DOHH2 (cell line): ENCODE measurements around the gene AATF.

ENCODE experiments used
- H3F3A ChIP-seq: fragments of 200-600 bp; sonication (generic), shearing (Covaris generic); 2 replicates; pipeline ENCODE4 v1.6.0; 2016; ENCODE audit warnings: antibody characterized with exemption, mild to moderate bottlenecking; ENCODE audit not compliant: control insufficient read depth, insufficient read depth
- H3K27ac ChIP-seq: fragments of 200-600 bp; sonication (generic); 2 replicates; pipeline ENCODE4 v1.5.1; 2014; ENCODE audit warnings: low read depth, mild to moderate bottlenecking, low read length, moderate library complexity
- H3K27me3 ChIP-seq: fragments of 200-600 bp; sonication (generic); 2 replicates; pipeline ENCODE4 v1.6.1; 2014; ENCODE audit warnings: mild to moderate bottlenecking, low read length, mixed read lengths; ENCODE audit not compliant: control insufficient read depth
- H3K36me3 ChIP-seq: fragments of 200-600 bp; sonication (generic); 2 replicates; pipeline ENCODE4 v1.6.1; 2014; ENCODE audit warnings: mild to moderate bottlenecking, low read length, moderate library complexity, mixed read lengths; ENCODE audit not compliant: control insufficient read depth
- H3K4me1 ChIP-seq: fragments of 200-600 bp; sonication (generic); 2 replicates; pipeline ENCODE4 v1.6.1; 2014; ENCODE audit warnings: mild to moderate bottlenecking, low read length, mixed read lengths; ENCODE audit not compliant: control insufficient read depth
- H3K4me2 ChIP-seq: fragments of 200-600 bp; sonication (generic); 2 replicates; pipeline ENCODE4 v1.6.0; 2014; ENCODE audit warnings: mild to moderate bottlenecking, low read length, moderate library complexity
- H3K4me3 ChIP-seq: fragments of 200-600 bp; sonication (generic); 2 replicates; pipeline ENCODE4 v1.5.1; 2014; ENCODE audit warnings: mild to moderate bottlenecking, low read length, mixed read lengths
- H3K79me2 ChIP-seq: fragments of 200-600 bp; sonication (generic); 2 replicates; pipeline ENCODE4 v1.6.1; 2014; ENCODE audit warnings: mild to moderate bottlenecking, low read length, mixed read lengths; ENCODE audit not compliant: control insufficient read depth
- H3K9me2 ChIP-seq: fragments of 200-600 bp; sonication (generic); replicated peaks from 2 replicates; pipeline ENCODE4 v1.6.1; 2014; ENCODE audit warnings: mild to moderate bottlenecking, low read length, mixed read lengths; ENCODE audit not compliant: control insufficient read depth
- H3K9me3 ChIP-seq: fragments of 200-600 bp; sonication (generic); 2 replicates; pipeline ENCODE4 v1.6.1; 2014; ENCODE audit warnings: antibody characterized with exemption, low read length, mixed read lengths; ENCODE audit not compliant: control insufficient read depth, insufficient read depth
- H4K20me1 ChIP-seq: fragments of 200-600 bp; sonication (generic); 2 replicates; pipeline ENCODE4 v1.6.0; 2014; ENCODE audit warnings: low read depth, mild to moderate bottlenecking, antibody characterized with exemption, low read length, moderate library complexity; ENCODE audit not compliant: control insufficient read depth, insufficient read depth
- CTCF ChIP-seq: fragments of 200-600 bp; sonication (generic); IDR thresholded peaks from one replicate; pipeline ENCODE4 v1.5.1; 2014; ENCODE audit warnings: antibody characterized with exemption, mild to moderate bottlenecking, low read depth, low read length; ENCODE audit not compliant: poor library complexity, severe bottlenecking
- EZH2phosphoT487 ChIP-seq: fragments of 200-600 bp; sonication (generic); IDR thresholded peaks from 2 replicates; pipeline ENCODE4 v1.6.1; 2017; ENCODE audit warnings: borderline replicate concordance, mild to moderate bottlenecking, antibody characterized with exemption, low read length, moderate library complexity, mixed read lengths

AATF gene

GRCh38 chr17:37098910-37099664, 150.3 kb downstream of the AATF start:
- H3F3A ChIP-seq = no peaks in the 10 kb centered on the region
- H3K27ac ChIP-seq = no peak overlapping the region
- H3K9me3 ChIP-seq = no peaks in the 10 kb centered on the region
- no peaks in the 10 kb centered on the region for H3K4me1 ChIP-seq
- no peaks in the 10 kb centered on the region for H4K20me1 ChIP-seq
- no peak overlapping the region for H3K4me3 ChIP-seq
- no peaks in the 10 kb centered on the region for H3K9me2 ChIP-seq
- no peak overlapping the region for H3K4me2 ChIP-seq
- H3K27me3 ChIP-seq = no peaks in the 10 kb centered on the region
- no peaks in the 10 kb centered on the region for H3K79me2 ChIP-seq
- TF ChIP-seq EZH2phosphoT487 = no peak
- no peak for TF ChIP-seq CTCF
- H3K36me3 ChIP-seq = peaks cover 77% of the 10 kb centered on the region

GRCh38 chr17:37100231-37100630, 151.5 kb downstream of the AATF start:
- Histone ChIP-seq H4K20me1 (no peaks in the 10 kb centered on the region), H3K4me3 (no peak overlapping the region), H3F3A (no peaks in the 10 kb centered on the region), H3K79me2 (no peaks in the 10 kb centered on the region), H3K36me3 (peaks cover 77% of the 10 kb centered on the region), H3K4me1 (no peaks in the 10 kb centered on the region), H3K9me3 (no peaks in the 10 kb centered on the region), H3K27me3 (no peaks in the 10 kb centered on the region), H3K27ac (no peak overlapping the region), H3K4me2 (no peak overlapping the region), H3K9me2 (no peaks in the 10 kb centered on the region)
- no peak for TF ChIP-seq CTCF

- no peaks in the 10 kb centered on the region for H4K20me1 ChIP-seq
- no peaks in the 10 kb centered on the region for H3K9me2 ChIP-seq
- no peak overlapping the region for H3K4me3 ChIP-seq
- TF ChIP-seq CTCF (no peak), EZH2phosphoT487 (no peak)
- no peaks in the 10 kb centered on the region for H3K79me2 ChIP-seq
- H3K4me2 ChIP-seq = no peak overlapping the region
- H3K4me1 ChIP-seq = no peaks in the 10 kb centered on the region
- H3F3A ChIP-seq = no peaks in the 10 kb centered on the region
- H3K27me3 ChIP-seq = no peaks in the 10 kb centered on the region
- H3K36me3 ChIP-seq = peaks cover 68% of the 10 kb centered on the region
- no peaks in the 10 kb centered on the region for H3K9me3 ChIP-seq
- no peak overlapping the region for H3K27ac ChIP-seq
Measured at GRCh38 chr17:37101306-37101705, 152.6 kb downstream of the AATF start.

GRCh38 chr17:37103231-37103630, 154.5 kb downstream of the AATF start:
- Histone ChIP-seq H3K27me3 (no peaks in the 10 kb centered on the region), H3K4me3 (no peak overlapping the region), H3K27ac (no peak overlapping the region), H3K79me2 (no peaks in the 10 kb centered on the region), H3K4me1 (no peaks in the 10 kb centered on the region), H3F3A (no peaks in the 10 kb centered on the region), H3K4me2 (no peak overlapping the region), H4K20me1 (no peaks in the 10 kb centered on the region), H3K36me3 (peaks cover 63% of the 10 kb centered on the region), H3K9me3 (no peaks in the 10 kb centered on the region), H3K9me2 (no peaks in the 10 kb centered on the region)
- TF ChIP-seq CTCF (no peak), EZH2phosphoT487 (no peak)
